Left renal pelvis (tissue), 4 donors: ENCODE data around the gene CAVIN3. TPM values are rescaled to one million over a fixed set of nuclear protein-coding genes. Genes with fewer than 3 reads are reported as not detected.

Experiments
- DNase-seq, 4 donors: peaks; one replicate each; pipeline ENCODE4 v3.0.0-alpha.2; 2013; ENCODE audit warnings: low read depth in 4 of 4, low spot score in 3 of 4
- polyA plus RNA-seq, 4 donors: library from polyadenylated mRNA; unstranded; fragments of 120-200 nt; gene quantifications; one replicate each; pipeline ENCODE4 v1.2.1, GENCODE V29; 2013; ENCODE audit not compliant: insufficient read length in 4 of 4

CAVIN3 gene
- polyA plus RNA-seq, 4 donors = 12.0 to 39.8 (median 16.9) TPM

GRCh38 chr11:6273188-6273587 lies 47.1 kb downstream of the CAVIN3 start:
- DNase-seq = no peak

GRCh38 chr11:6271598-6271997 lies 48.7 kb downstream of the CAVIN3 start:
- DNase-seq = no peak

GRCh38 chr11:6270584-6271246 lies 49.6 kb downstream of the CAVIN3 start:
- DNase-seq = no peak

- no peak for DNase-seq
These were observed 50.3 kb downstream of the CAVIN3 start for GRCh38 chr11:6269994-6270393.

Other genes starting within 250 kb of the CAVIN3 start
- gene OR56B4, start 212.8 kb downstream of the CAVIN3 start, polyA plus RNA-seq = under 1 TPM in 1 of 4 donors, not detected in 3; 0.22 TPM
- not detected for gene OR52B2, start 150.2 kb downstream of the CAVIN3 start, polyA plus RNA-seq
- under 1 TPM in 2 of 4 donors, not detected in 2; 0.14 to 0.16 TPM for gene OR52W1, start 121.3 kb downstream of the CAVIN3 start, polyA plus RNA-seq
- gene C11orf42, start 114.9 kb downstream of the CAVIN3 start, polyA plus RNA-seq = 1 to 10 TPM in 2 of 4 donors, under 1 TPM in 2; 0.23 to 2.3 (median 0.98) TPM
- 10 to 100 TPM; 40.0 to 68.9 (median 46.3) TPM for gene FHIP1B, start 85.9 kb downstream of the CAVIN3 start, polyA plus RNA-seq
- under 1 TPM; 0.09 to 0.34 (median 0.27) TPM for gene CNGA4, start 81.4 kb downstream of the CAVIN3 start, polyA plus RNA-seq
- gene CCKBR, start 60.7 kb downstream of the CAVIN3 start, polyA plus RNA-seq = under 1 TPM; 0.25 to 0.76 (median 0.56) TPM
- gene SMPD1, start 70.0 kb upstream of the CAVIN3 start, polyA plus RNA-seq = 10 to 100 TPM; 33.8 to 35.8 (median 34.8) TPM
- 10 to 100 TPM; 47.0 to 60.0 (median 51.3) TPM for gene APBB1, start 98.6 kb upstream of the CAVIN3 start, polyA plus RNA-seq
- 1 to 10 TPM; 2.4 to 7.4 (median 3.6) TPM for gene HPX, start 120.5 kb upstream of the CAVIN3 start, polyA plus RNA-seq
- 10 to 100 TPM; 16.4 to 32.0 (median 21.0) TPM for gene TRIM3, start 153.4 kb upstream of the CAVIN3 start, polyA plus RNA-seq
- 10 to 100 TPM; 52.2 to 77.1 (median 66.8) TPM for gene ARFIP2, start 160.8 kb upstream of the CAVIN3 start, polyA plus RNA-seq
- gene TIMM10B, start 161.0 kb upstream of the CAVIN3 start, polyA plus RNA-seq = 10 to 100 TPM; 25.5 to 39.3 (median 38.4) TPM
- gene DNHD1, start 176.8 kb upstream of the CAVIN3 start, polyA plus RNA-seq = 10 to 100 TPM in 1 of 4 donors, 1 to 10 TPM in 3; 4.9 to 12.6 (median 8.2) TPM